Endodermal cell (in vitro differentiated cells): Measurements from ENCODE around the gene CAPZB. TPM values are rescaled to one million over a fixed set of nuclear protein-coding genes. Genes with fewer than 3 reads are reported as not detected.

ENCODE experiments used
- DNase-seq: peaks from one replicate; pipeline ENCODE4 v3.0.0-alpha.2; 2017
- H3K27ac ChIP-seq: 2 replicates; pipeline ENCODE4 v1.5.1; 2013; ENCODE audit warnings: mild to moderate bottlenecking, low read depth, low read length, moderate library complexity
- H3K27me3 ChIP-seq: 2 replicates; pipeline ENCODE4 v1.6.1; 2013; ENCODE audit warnings: mild to moderate bottlenecking, low read length, moderate library complexity; ENCODE audit not compliant: insufficient read depth, control insufficient read depth, poor library complexity, severe bottlenecking
- H3K36me3 ChIP-seq: 2 replicates; pipeline ENCODE4 v1.7.0; 2013; ENCODE audit warnings: mild to moderate bottlenecking, low read length, moderate library complexity; ENCODE audit not compliant: control insufficient read depth, insufficient read depth
- H3K4me1 ChIP-seq: one replicate; pipeline ENCODE4 v1.7.0; 2013; ENCODE audit warnings: low read length; ENCODE audit not compliant: control insufficient read depth, insufficient read depth
- H3K4me3 ChIP-seq: 2 replicates; pipeline ENCODE4 v1.5.1; 2013; ENCODE audit warnings: mild to moderate bottlenecking, low read length, moderate library complexity
- H3K9ac ChIP-seq: 2 replicates; pipeline ENCODE4 v1.6.1; 2013; ENCODE audit warnings: mild to moderate bottlenecking, low read length, moderate library complexity; ENCODE audit not compliant: poor library complexity, severe bottlenecking; ENCODE audit errors: extremely low read depth
- H3K9me3 ChIP-seq: 2 replicates; pipeline ENCODE4 v1.6.1; 2013; ENCODE audit warnings: mild to moderate bottlenecking, low read length, moderate library complexity; ENCODE audit not compliant: control insufficient read depth
- H3K27ac Mint-ChIP-seq: 2 replicates; pipeline ENCODE4 v1.8.0; 2020; ENCODE audit warnings: mixed read lengths
- H3K27me3 Mint-ChIP-seq: 2 replicates; pipeline ENCODE4 v1.8.0; 2021; ENCODE audit warnings: mild to moderate bottlenecking, mixed read lengths; ENCODE audit not compliant: insufficient read depth
- H3K36me3 Mint-ChIP-seq: 2 replicates; pipeline ENCODE4 v1.8.0; 2020; ENCODE audit warnings: low read depth, mixed read lengths
- H3K4me1 Mint-ChIP-seq: 2 replicates; pipeline ENCODE4 v1.8.0; 2020; ENCODE audit warnings: mixed read lengths
- H3K4me3 Mint-ChIP-seq: 2 replicates; pipeline ENCODE4 v1.8.0; 2020; ENCODE audit warnings: mild to moderate bottlenecking, moderate library complexity, mixed read lengths
- H3K9me3 Mint-ChIP-seq: 2 replicates; pipeline ENCODE4 v1.8.0; 2020; ENCODE audit warnings: mild to moderate bottlenecking, mixed read lengths
- CTCF ChIP-seq: fragments of 200-600 bp; sonication (generic); conservative IDR thresholded peaks from 2 replicates; pipeline ENCODE4 v1.5.0; 2021; ENCODE audit warnings: antibody characterized with exemption, mild to moderate bottlenecking
- WGBS, 2 experiments: methylation state at CpG; one replicate each; pipeline versions ENCODE4 v1.1.5 to v1.1.7; 2013; ENCODE audit warnings: missing lambda C conversion rate in 2 of 2, mixed read lengths in 1 of 2; ENCODE audit not compliant: insufficient coverage in 1 of 2, insufficient read length in 1 of 2; 5-methylcytosine and 5-hydroxymethylcytosine counted together
- total RNA-seq, 2 donors: library from RNA; stranded (reverse); fragmentation: NEBNext Ultra II Directional in 1 of 2; extraction: Animal tissue kit (Norgen Biotek cat#: 25700) in 1 of 2; gene quantifications; 2 replicates in 1 of 2; 3 replicates in 1 of 2; pipeline ENCODE4 v1.2.1, GENCODE V29; 2021

CAPZB gene
- total RNA-seq, 2 donors from 2014 or later = 334 to 362 TPM

- H3K4me3 ChIP-seq = no peak overlapping the region
- H3K36me3 ChIP-seq = peaks cover 35% of the 10 kb centered on the region
- Mint-ChIP-seq H3K4me3 (no peak overlapping the region), H3K9me3 (no peaks in the 10 kb centered on the region), H3K36me3 (peaks cover 13% of the 10 kb centered on the region), H3K27me3 (no peaks in the 10 kb centered on the region), H3K27ac (peak overlapping the region; percentile 19), H3K4me1 (peaks cover 41% of the 10 kb centered on the region)
- no peak for DNase-seq
- H3K27ac ChIP-seq = no peak overlapping the region
- no peaks in the 10 kb centered on the region for H3K27me3 ChIP-seq
- peaks cover 15% of the 10 kb centered on the region for H3K4me1 ChIP-seq
- no peak for TF ChIP-seq CTCF
- 92 to 93% methylated on average over 4 to 5 of the region's 5 CpGs for WGBS, 2 experiments
- no peaks in the 10 kb centered on the region for H3K9me3 ChIP-seq
- no peak overlapping the region for H3K9ac ChIP-seq
Measured at GRCh38 chr1:19368964-19369363, 116.4 kb downstream of the CAPZB start.

- H3K27me3 ChIP-seq = no peaks in the 10 kb centered on the region
- Mint-ChIP-seq H3K9me3 (no peaks in the 10 kb centered on the region), H3K4me1 (peaks cover 49% of the 10 kb centered on the region), H3K27ac (peak overlapping the region; percentile 58), H3K4me3 (no peak overlapping the region), H3K36me3 (peaks cover 17% of the 10 kb centered on the region), H3K27me3 (no peaks in the 10 kb centered on the region)
- peak overlapping the region; percentile 8 for H3K9ac ChIP-seq
- WGBS, 2 experiments = 91 to 92% methylated on average over 4 to 5 of the region's 5 CpGs
- peaks cover 29% of the 10 kb centered on the region for H3K36me3 ChIP-seq
- H3K4me3 ChIP-seq = no peak overlapping the region
- peaks cover 15% of the 10 kb centered on the region for H3K4me1 ChIP-seq
- TF ChIP-seq CTCF = no peak
- DNase-seq = no peak
- H3K27ac ChIP-seq = no peak overlapping the region
- H3K9me3 ChIP-seq = no peaks in the 10 kb centered on the region
Measured at GRCh38 chr1:19368050-19368449, 117.3 kb downstream of the CAPZB start.

- Mint-ChIP-seq H3K4me3 (no peak overlapping the region), H3K36me3 (peaks cover 19% of the 10 kb centered on the region), H3K27me3 (no peaks in the 10 kb centered on the region), H3K4me1 (peaks cover 49% of the 10 kb centered on the region), H3K9me3 (no peaks in the 10 kb centered on the region), H3K27ac (peak overlapping the region; percentile 22)
- Histone ChIP-seq H3K36me3 (peaks cover 24% of the 10 kb centered on the region), H3K9me3 (no peaks in the 10 kb centered on the region), H3K4me3 (no peak overlapping the region), H3K9ac (peak overlapping the region; percentile 42), H3K27me3 (no peaks in the 10 kb centered on the region), H3K27ac (no peak overlapping the region), H3K4me1 (peaks cover 15% of the 10 kb centered on the region)
- TF ChIP-seq CTCF = no peak
- 94 to 99% methylated on average over 13 of the region's 13 CpGs for WGBS, 2 experiments
- DNase-seq = no peak
Measured at GRCh38 chr1:19367584-19368041, 117.7 kb downstream of the CAPZB start.
